HG03159 (cell line): ENCODE results near the gene CCDC9.
A peak's percentile ranks its signal among the peaks of the same experiment; 100 is the strongest.

Experiments used
- ATAC-seq: cut with Tn5 transposase; IDR thresholded peaks from one replicate; pipeline ENCODE4 v1.9.1; 2021; ENCODE audit warnings: mild to moderate bottlenecking, moderate library complexity; ENCODE audit not compliant: unreplicated experiment

Gene CCDC9

DNA sequence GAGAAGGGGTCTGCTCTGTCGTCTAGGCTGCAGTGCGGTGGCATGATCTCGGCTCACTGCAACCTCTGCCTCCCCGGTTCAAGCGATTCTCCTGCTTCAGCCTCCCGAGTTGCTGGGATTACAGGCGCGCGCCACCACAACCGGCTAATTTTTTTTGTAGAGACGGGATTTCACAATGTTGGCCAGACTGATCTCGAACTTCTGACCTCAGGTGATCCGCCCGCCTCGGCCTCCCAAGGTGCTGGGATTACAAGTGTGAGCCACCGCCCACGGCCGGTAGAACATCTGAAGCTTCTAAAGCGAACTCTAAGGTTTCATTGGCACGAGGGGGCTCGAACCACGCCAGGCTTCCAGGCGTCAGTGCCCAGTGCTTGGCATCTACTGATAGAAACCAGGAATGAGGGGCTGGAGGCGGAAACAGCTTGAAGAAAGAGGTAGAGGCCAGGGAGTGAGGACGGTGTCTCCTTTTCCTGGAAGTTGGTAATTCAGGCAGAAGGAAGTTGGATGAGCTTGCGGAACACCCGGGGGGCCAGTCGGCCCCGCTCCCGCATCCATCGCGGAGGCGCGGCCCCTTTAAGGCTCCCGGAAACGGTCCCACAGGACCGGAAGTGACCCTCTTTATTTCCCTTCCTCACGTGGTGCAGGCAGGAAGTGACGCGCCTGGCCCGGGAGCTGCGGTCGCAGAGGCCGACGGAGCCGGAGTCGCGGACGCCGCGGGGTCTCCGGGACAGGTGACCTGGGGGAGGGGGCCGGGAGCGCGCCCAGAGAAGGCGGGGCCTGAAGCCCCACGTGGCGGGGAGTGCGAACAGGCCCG is at the start of gene CCDC9:
Gene CCDC9, plus strand, starts transcription at position 647 of the 814 bp plus-strand sequence. CDS start 1,876 bp downstream, outside the sequence.
- peak; percentile 43 for ATAC-seq

DNA sequence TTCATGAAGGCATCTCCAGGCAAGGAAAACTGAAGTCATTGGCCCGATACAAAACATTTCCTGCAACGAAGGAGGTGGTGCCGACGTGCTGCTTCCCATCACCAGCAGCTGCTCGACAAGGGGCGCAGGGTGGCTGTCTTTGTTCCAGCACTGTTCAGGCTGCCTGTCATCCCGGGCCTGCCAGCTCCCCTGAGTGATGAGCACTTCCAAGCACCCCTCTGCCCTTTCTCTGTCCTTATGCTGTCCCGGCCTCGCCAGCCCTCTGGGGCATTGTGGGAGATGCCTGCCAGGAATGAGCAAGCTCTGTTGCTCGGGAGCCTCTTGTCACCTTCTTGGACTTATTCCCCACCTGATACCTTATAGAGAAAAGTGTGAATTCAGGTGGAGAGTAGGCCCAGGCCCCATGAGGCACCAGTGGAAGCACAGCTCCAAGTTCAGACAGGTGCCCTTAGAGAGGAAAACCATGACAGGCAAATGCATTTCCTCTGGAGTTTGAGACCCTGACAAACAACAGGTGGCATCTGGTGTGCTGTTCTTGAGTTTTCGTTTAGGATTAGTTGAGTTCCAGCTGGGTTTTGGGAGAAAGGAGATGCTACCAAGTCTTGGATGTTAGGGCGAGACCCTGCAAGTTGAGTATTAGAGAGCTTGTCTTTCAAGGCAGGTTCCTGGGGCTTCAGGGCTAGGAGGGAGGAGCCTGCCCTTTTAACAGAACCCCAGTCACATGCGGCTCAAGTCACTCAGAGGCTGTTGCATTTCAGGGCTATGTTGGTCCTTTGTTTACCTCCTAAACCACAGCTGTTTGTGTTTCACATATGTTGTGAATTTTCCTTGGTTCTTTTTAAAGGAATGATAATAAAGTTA is 46.8 kb upstream of the CCDC9 start:
- no peak for ATAC-seq

DNA sequence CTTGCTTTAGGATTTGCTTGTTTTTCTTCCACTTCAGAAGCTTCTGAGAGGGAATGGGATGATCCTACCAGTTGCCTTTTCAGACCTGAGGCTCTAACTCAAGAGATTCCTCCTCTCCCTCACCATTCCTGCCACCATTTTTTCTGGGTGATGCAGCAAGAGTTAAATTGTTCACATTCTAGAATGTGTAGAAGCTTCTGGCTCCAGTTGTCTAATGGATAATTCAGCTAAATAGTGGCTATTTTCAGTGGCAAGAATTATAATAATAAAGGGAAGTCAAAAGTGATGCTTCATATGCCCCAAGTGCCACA is 46.2 kb upstream of the CCDC9 start:
- ATAC-seq = no peak

- no peak for ATAC-seq
Measured at GRCh38 chr19:47210689-47211316, 45.5 kb upstream of the CCDC9 start.

- ATAC-seq = no peak
Measured at GRCh38 chr19:47215581-47215980, 40.7 kb upstream of the CCDC9 start.

DNA sequence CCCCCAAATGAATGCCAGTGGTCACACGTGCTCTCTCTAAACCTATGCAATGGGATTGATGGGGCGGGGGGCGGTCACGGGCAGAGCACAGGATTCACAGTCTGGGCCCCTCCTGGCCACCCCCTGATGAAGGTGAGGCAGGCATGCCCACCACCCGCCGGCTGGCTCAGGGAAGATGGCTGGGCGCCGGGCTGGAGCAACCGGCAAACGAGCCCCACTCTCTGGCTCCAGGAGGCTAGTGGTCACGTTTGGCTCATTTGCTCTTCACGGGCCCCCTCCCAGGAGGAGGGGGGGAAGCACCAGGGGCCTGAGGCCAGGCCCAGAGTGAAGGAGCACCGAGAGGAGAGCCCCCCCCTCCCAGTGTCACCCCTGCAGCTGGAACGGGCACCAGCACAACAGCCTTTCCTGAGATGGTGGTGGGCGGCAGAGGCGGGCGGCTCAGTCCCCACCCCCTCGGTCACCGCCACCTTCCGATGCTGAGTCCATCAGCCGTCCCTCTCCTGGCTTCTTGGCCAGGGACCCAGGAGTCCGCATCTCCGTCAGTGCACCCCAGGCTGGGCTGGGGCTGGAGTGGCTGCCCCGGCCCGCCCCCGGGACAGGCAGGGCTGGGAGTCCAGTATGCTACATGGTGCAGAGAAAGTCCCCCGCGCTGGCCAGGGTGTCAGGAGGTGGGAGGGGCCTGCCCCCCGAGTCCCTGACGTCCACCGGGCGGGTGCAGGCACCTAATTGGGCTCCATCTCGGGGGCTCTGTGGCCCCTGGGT is 35.1 kb upstream of the CCDC9 start:
- no peak for ATAC-seq

- ATAC-seq = no peak
Measured at GRCh38 chr19:47221890-47222289, 34.4 kb upstream of the CCDC9 start.

- ATAC-seq = peak; percentile 37
Measured at GRCh38 chr19:47225746-47226425, 30.4 kb upstream of the CCDC9 start.

DNA sequence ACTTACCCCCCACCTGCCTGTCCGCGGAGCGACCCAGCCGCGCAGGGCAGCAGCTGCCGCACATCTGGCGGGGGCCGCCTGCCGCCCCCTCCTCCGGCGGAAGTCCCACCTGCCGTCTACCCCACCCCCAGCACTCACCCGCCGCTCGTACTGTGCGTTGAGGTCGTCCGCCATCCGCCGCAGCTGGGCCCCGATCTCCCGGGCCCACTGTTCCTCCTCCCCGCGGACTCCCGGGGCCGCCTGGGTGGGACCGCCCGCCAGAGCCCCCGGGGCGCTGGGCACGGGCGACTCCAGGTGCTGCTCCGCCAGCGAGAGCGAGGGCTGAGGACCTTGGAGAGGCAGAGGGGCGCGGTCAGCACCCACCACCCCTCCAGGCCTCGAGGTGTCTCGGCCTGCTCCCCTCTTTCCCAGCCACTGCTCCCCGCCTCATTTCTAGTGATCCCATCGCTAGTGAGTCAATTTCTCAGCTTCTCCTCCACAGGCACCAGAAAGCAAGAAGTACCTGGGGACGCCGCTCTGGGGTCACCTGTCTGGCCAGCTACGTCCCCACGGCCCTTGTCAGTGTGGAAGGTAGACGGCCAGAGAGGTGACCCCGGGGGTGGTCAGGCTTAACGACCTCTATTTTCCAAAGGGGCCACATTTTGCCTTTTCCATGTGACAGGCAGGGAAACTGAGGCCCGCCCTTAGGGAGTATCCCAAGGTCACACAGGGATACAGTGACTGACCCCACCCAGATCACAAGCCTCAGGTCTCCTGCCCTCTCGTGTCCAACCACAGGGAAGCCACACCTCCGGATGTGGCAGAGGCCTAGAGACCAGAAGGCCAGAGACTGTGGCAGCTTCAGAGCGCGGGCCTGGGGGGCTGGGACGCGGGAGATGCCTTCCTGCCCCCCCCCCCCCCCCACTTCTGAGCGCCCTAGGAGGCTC is 29.6 kb upstream of the CCDC9 start:
- peak; percentile 7 for ATAC-seq

DNA sequence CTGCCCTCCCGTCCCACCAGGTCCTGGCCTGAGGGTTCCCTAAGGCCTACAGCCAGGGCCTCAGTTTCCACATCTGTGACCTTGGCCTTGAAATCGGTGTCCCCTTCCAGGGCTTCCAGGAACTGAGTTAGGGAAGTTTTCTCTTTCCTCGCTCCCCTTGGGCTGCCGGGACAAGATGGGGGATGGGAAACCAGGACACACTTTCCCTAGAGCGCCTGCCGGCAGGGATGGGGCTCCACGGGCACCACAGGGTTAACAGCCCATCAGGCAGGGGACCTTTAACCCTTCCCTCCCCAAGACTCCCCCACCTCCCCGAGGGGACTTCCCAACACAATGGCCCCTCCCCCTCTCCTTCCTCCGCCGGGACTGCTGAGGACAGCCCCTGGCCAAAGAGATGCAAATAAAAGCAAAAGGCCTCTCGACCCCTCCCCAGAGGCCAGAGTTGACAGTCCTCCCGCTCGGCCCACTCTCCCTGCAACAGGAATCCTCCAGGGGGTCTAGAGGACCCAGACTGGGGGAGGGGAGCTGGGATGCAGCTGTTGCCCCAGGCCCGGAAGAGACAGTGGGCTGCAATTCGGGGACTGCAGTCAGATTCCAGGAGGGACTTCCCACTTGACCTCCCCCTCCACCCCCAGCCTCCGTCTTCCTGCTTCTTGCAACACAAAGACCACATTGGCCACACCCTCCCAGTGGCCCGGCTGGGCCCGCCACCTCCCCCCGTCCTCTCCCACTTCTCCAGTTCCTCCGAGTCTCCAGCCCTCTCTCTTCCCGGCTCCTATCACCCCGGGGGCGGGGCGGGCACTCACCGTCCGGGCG is 28.8 kb upstream of the CCDC9 start:
- no peak for ATAC-seq

GRCh38 chr19:47228168-47228936 is 28.0 kb upstream of the CCDC9 start:
- no peak for ATAC-seq

GRCh38 chr19:47228937-47229675 is 27.2 kb upstream of the CCDC9 start:
- no peak for ATAC-seq

GRCh38 chr19:47229676-47230053 is 26.7 kb upstream of the CCDC9 start:
- no peak for ATAC-seq

DNA sequence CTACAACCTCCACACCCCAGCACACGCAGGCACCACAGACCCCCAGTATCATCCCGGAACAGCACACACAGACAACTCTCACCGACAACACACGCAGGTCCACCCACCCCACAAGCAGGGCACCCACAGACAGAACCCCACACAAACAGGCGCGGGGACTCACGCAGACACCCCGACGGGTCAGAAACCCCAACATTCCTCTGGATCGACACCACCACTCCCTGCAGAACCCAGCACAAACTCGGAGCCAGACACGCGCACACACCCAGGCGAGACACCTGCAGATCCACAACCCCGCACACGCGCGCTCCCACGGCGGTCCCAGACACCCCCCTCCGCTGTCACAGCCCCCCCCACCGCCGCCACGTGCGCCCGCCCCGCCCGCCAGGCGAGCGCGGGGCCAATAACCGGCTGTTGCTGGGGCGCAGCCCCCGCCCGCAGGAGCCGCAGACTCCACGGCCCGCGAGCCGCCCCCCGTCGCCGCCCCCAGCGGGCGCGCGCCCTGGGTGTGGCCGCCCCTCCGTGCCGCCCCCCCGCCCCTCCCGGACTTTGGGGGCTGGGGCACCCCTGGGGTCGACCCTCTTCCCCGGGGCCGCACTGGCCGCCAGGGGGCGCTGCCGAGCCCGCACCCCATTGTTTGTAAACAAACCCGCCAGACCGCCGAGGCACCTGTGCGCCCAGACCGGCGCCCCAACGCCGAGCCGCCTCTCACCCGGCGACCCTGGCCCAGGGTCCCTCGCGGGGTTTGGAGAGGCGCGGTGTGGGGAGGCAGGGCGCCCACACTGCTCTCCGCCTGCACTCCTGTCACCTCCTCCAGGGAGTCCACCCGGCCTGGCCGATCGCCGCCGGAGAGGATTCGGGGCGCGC is 26.0 kb upstream of the CCDC9 start:
- ATAC-seq = no peak

GRCh38 chr19:47230921-47231214 is 25.5 kb upstream of the CCDC9 start, which contains the start of gene BBC3:
TSS of gene BBC3 (minus strand) at chr19:47231199. CDS start at chr19:47228431, 2,768 bp downstream.
- ATAC-seq = no peak
